GM19455 (cell line): ENCODE data around the gene TCEANC2.

Experiments
- ATAC-seq: cut with Tn5 transposase; IDR thresholded peaks from one replicate; pipeline ENCODE4 v1.9.1; 2021; ENCODE audit not compliant: unreplicated experiment

The TCEANC2 gene

DNA sequence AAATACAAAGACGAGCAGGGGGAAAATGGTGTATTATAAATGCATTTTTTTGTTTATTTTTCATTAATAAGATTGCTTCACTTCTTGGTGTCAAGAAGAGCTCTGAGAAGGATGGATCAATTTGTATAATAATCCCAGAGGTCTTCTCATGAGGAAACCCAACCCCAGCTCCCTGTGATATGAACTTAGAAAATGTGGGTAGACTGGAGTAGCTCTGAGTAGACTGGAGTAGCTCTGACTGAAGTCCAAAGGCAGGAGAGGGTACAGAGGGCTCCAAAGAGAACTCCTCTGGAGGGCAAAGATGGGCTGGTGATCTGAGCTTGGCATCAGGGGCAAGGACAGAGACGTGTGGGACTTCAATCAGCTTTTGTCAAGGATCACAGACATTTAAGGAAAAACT, 78.0 kb downstream of the TCEANC2 start:
- no peak for ATAC-seq

- ATAC-seq, result no peak
Observed at GRCh38 chr1:54132495-54132894, 79.1 kb downstream of the TCEANC2 start.

GRCh38 chr1:54134295-54134694, 80.9 kb downstream of the TCEANC2 start:
- ATAC-seq, result no peak

DNA sequence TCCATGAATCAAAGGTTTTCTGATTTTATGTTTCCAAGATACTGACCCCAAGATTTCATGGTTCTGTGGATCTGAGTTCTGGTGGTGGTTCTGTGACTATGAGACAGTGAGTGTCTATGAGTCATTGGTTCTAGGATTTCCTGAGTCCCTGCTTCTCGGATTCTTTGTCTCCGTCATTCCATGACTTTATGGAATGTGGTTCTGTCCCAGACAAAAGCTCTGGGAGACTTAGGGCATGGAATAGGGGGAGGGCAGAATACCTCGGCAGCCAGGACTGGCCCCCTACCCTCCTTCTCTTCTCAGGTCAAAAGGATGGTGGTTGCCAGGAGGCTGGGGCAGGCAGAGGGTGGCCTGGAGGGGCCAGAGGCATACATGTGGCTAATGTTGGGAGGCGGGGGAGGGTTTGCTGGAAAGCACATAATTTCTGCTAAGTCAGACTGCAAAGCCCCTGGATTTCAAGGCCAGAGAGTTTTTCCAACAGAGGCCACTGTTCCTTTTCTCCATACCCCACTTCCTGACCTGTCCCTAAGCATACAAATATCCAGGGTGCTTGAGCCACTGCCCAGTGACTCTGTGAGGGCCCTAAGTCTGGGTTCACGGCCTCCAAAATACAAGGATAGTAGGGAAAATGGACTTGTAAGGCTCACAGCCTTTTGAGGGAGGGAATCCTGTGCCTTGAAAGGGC, 82.2 kb downstream of the TCEANC2 start:
- ATAC-seq, result no peak

GRCh38 chr1:54136269-54136896, 83.0 kb downstream of the TCEANC2 start:
- no peak for ATAC-seq

DNA sequence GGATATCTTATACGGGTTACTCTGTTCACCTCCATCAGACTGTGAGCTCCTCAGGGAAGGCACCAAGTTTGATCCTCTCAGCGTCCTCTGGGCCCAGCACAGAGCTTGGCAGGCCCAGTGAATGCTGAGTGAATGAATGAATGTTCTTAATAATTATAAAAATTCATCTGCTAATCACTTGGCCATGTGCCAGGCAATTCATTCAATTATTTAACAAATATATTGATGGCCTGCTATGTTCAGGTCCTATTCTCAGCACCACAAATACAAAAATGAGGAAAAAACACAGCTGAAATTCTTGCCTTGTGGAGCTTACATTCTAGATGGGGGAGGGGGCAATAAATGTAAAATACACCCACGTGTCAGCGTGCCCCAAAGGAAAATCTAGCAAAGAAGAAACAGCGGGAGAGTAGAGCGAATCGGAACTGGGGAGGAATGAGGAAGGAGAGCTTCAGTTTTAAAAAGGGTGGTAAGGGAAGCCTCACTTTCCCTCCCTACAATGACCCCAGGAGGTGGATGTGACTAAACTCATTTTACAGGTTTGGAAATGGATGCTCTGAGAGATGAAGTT, 83.6 kb downstream of the TCEANC2 start:
- no peak for ATAC-seq

DNA sequence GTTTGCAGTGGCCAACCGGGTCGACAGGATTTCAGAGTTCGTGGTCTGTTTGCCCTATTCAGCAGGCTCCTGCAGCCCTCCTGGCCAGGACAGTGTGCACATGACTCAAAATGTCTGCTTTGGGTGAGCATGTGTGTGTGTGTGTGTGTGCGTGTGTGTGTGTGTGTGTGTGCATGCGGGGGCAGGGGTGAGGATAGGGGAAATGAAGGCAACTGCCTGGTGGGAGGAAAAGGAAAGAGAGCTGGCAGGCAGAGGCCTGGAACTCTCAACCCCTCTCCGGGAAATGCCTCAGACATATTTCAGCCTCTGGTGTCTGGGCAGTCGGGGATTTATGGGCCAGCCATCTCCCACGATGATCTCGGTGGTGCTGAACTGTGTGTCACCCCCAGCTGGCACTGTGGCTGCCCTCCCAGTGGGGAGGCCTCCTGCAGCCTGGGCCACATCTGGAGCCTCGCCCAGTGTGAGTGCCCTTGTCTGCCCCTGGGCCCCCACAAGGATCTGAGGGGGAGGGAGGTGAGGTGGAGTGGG, 84.2 kb downstream of the TCEANC2 start:
- ATAC-seq, result no peak

DNA sequence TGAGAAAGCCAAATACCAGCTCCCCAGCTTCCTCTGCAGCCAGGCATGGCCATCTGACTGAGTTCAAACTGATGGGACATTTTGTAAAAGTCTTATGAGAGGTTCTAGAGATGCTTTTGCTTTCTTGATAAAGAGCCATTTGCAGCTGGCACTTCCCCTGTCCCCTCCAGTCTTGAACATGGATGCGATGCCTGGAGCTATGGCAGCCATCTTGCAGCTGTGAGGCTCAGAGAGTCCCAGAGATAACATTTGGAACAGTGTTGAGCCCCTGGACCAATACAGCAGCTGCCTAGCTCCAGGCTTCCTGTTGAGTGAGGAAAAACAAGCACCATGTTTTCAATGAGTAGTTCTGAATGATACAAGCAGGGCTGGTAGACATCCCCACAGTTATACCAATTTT, 85.6 kb downstream of the TCEANC2 start:
- ATAC-seq, result no peak

- no peak for ATAC-seq
Observed at GRCh38 chr1:54139711-54140110, 86.3 kb downstream of the TCEANC2 start.

GRCh38 chr1:54142146-54142900, 88.9 kb downstream of the TCEANC2 start:
- ATAC-seq, result no peak

- ATAC-seq, result no peak
Observed at GRCh38 chr1:54144366-54144765, 91.0 kb downstream of the TCEANC2 start.

GRCh38 chr1:54149734-54150133, 96.3 kb downstream of the TCEANC2 start:
- ATAC-seq, result no peak

- no peak for ATAC-seq
Observed at GRCh38 chr1:54151013-54151412, 97.6 kb downstream of the TCEANC2 start.

GRCh38 chr1:54152696-54153095, 99.3 kb downstream of the TCEANC2 start, which contains the start of gene CDCP2:
Gene CDCP2, minus strand, starts transcription at chr1:54153000. Its CDS starts 78 bp downstream, at chr1:54152922.
- no peak for ATAC-seq

- ATAC-seq, result no peak
Observed at GRCh38 chr1:54153535-54154439, 100.4 kb downstream of the TCEANC2 start.
